K562 (cell line): ENCODE measurements around the gene GALNT12. TPM values are rescaled to one million over a fixed set of nuclear protein-coding genes. Genes with fewer than 3 reads are reported as not detected.

Experiments used
- ATF3 ChIP-seq, 2 experiments: fragments of 450-650 bp in 1 of 2; sonication (generic) in 1 of 2; formaldehyde crosslinking in 1 of 2; IDR thresholded peaks in 1 of 2; conservative IDR thresholded peaks in 1 of 2; 2 replicates each; pipeline versions ENCODE4 v1.6.1 to v1.8.1; 2016 to 2023; ENCODE audit warnings: mild to moderate bottlenecking in 2 of 2, moderate library complexity in 2 of 2, inconsistent platforms in 1 of 2, missing genetic modification reagents in 1 of 2
- CEBPB ChIP-seq: fragments of 450-650 bp; IDR thresholded peaks from 2 replicates; pipeline ENCODE4 v1.6.1; 2016; ENCODE audit warnings: missing genetic modification characterization, missing compliant biosample characterization
- DMBX1 ChIP-seq: fragments of 250-450 bp; sonication (Bioruptor Pico); IDR thresholded peaks from 2 replicates; pipeline ENCODE4 v1.8.0; 2022; ENCODE audit warnings: inconsistent platforms, mild to moderate bottlenecking, moderate library complexity, borderline replicate concordance
- GABPA ChIP-seq: fragments of 200-800 bp; sonication (Bioruptor generic); conservative IDR thresholded peaks from 2 replicates; pipeline ENCODE4 v1.6.1; 2016; ENCODE audit warnings: low read depth, missing genetic modification characterization, missing compliant biosample characterization
- GABPB1 ChIP-seq: sonication (generic); formaldehyde crosslinking; IDR thresholded peaks from 2 replicates; pipeline ENCODE4 v1.8.0; 2022; ENCODE audit warnings: mild to moderate bottlenecking, missing genetic modification reagents
- JUND ChIP-seq, 2 experiments: IDR thresholded peaks; 2 replicates in 1 of 2; 3 replicates in 1 of 2; pipeline ENCODE4 v1.6.1; 2011; ENCODE audit warnings: borderline replicate concordance in 2 of 2, low read depth in 2 of 2, low read length in 2 of 2, improper control_type of control experiment in 1 of 2, missing biosample characterization in 1 of 2, missing genetic modification characterization in 1 of 2, missing genetic modification reagents in 1 of 2
- KLF6 ChIP-seq: fragments of 250-450 bp; sonication (Bioruptor Pico); IDR thresholded peaks from 2 replicates; pipeline ENCODE4 v1.4.0; 2020; ENCODE audit warnings: mild to moderate bottlenecking, moderate library complexity, borderline replicate concordance
- MAFK ChIP-seq: IDR thresholded peaks from 2 replicates; pipeline ENCODE4 v1.6.1; 2011; ENCODE audit warnings: low read length, improper control_type of control experiment
- MTF1 ChIP-seq: fragments of 250-450 bp; sonication (Bioruptor Pico); IDR thresholded peaks from 2 replicates; pipeline ENCODE4 v1.9.0; 2021; ENCODE audit warnings: moderate library complexity, mild to moderate bottlenecking, inconsistent platforms, borderline replicate concordance
- NFATC3 ChIP-seq: fragments of 450-650 bp; IDR thresholded peaks from 2 replicates; pipeline ENCODE4 v1.6.1; 2017; ENCODE audit warnings: mild to moderate bottlenecking
- OTX1 ChIP-seq: fragments of 450-650 bp; formaldehyde crosslinking; IDR thresholded peaks from 2 replicates; pipeline ENCODE4 v1.4.0; 2022; ENCODE audit warnings: mild to moderate bottlenecking
- RBM25 ChIP-seq: fragments of 200-400 bp; formaldehyde crosslinking; IDR thresholded peaks from 2 replicates; pipeline ENCODE4 v1.6.1; 2018; ENCODE audit warnings: low read length, low read depth, moderate library complexity; ENCODE audit not compliant: severe bottlenecking
- SAP30 ChIP-seq: fragments of 200-600 bp; sonication (generic); IDR thresholded peaks from 2 replicates; pipeline ENCODE4 v1.6.1; 2012; ENCODE audit warnings: borderline replicate concordance, low read depth, mild to moderate bottlenecking, moderate library complexity, low read length, control low read depth, inconsistent platforms; ENCODE audit not compliant: insufficient read depth, poor library complexity, severe bottlenecking
- SP2 ChIP-seq: IDR thresholded peaks from 2 replicates; pipeline ENCODE4 v1.6.1; 2011; ENCODE audit warnings: mild to moderate bottlenecking, low read depth, low read length, moderate library complexity; ENCODE audit not compliant: poor library complexity, severe bottlenecking; ENCODE audit errors: extremely low read depth
- STAG1 ChIP-seq: sonication (generic); formaldehyde crosslinking; IDR thresholded peaks from 2 replicates; pipeline ENCODE4 v1.5.0; 2020; ENCODE audit warnings: missing genetic modification reagents, borderline replicate concordance
- TAF7 ChIP-seq: fragments of 450-650 bp; IDR thresholded peaks from 2 replicates; pipeline ENCODE4 v1.6.1; 2016; ENCODE audit warnings: missing genetic modification characterization, missing compliant biosample characterization
- TCF3 ChIP-seq: sonication (generic); formaldehyde crosslinking; IDR thresholded peaks from 2 replicates; pipeline ENCODE4 v1.4.0; 2020; ENCODE audit warnings: mild to moderate bottlenecking, missing genetic modification reagents
- ZKSCAN3 ChIP-seq: fragments of 250-450 bp; sonication (Bioruptor Pico); IDR thresholded peaks from 2 replicates; pipeline ENCODE4 v1.4.0; 2020
- ZNF133 ChIP-seq: fragments of 250-450 bp; sonication (Bioruptor Pico); IDR thresholded peaks from 2 replicates; pipeline ENCODE4 v1.4.0; 2020; ENCODE audit warnings: mild to moderate bottlenecking
- ZNF24 ChIP-seq: fragments of 450-650 bp; IDR thresholded peaks from 2 replicates; pipeline ENCODE4 v1.6.1; 2016
- ZNF589 ChIP-seq: fragments of 200-800 bp; sonication (Bioruptor generic); IDR thresholded peaks from 2 replicates; pipeline ENCODE4 v1.6.1; 2016; ENCODE audit warnings: low read depth, missing genetic modification characterization, missing compliant biosample characterization
- ZNF644 ChIP-seq: fragments of 200-800 bp; sonication (Bioruptor generic); IDR thresholded peaks from 2 replicates; pipeline ENCODE4 v1.6.1; 2016; ENCODE audit warnings: low read depth, missing genetic modification characterization, missing compliant biosample characterization
- ZNF699 ChIP-seq: fragments of 250-450 bp; sonication (Bioruptor Pico); IDR thresholded peaks from 2 replicates; pipeline ENCODE4 v1.8.0; 2021; ENCODE audit warnings: mild to moderate bottlenecking, moderate library complexity; ENCODE audit not compliant: insufficient replicate concordance
- ZNF830 ChIP-seq: fragments of 250-450 bp; sonication (Bioruptor Pico); IDR thresholded peaks from 2 replicates; pipeline ENCODE4 v1.5.0; 2021; ENCODE audit warnings: mild to moderate bottlenecking
- polyA plus RNA-seq, 8 experiments: library from polyadenylated mRNA; depleted of rRNA in 4 of 8; stranded (reverse) in 5 of 8; unstranded in 3 of 8; fragments of >200 nt; fragmentation: Nextera tagmentation in 2 of 8; fragmentation: Illumina TruSeq in 1 of 8; extraction: Ambion mirVana in 2 of 8; extraction: Trizol in 1 of 8; gene quantifications; 2 replicates each; pipeline versions ENCODE4 v1.2.1 to v1.2.3, GENCODE V29; 2011 to 2014; ENCODE audit warnings: inconsistent platforms in 1 of 8, missing spikeins in 1 of 8
- total RNA-seq, 7 experiments: library from RNA; depleted of rRNA in 6 of 7; stranded (reverse); fragments of >200 nt in 6 of 7; fragmentation: Illumina TruSeq in 2 of 7; extraction: Trizol in 2 of 7; gene quantifications; 2 replicates each; pipeline versions ENCODE4 v1.2.1 to v1.2.3, GENCODE V29; 2011 to 2021; ENCODE audit warnings: low replicate concordance in 1 of 7
- TF ChIP-seq, protein P1 (sequence below): fragments of 450-650 bp; formaldehyde crosslinking; IDR thresholded peaks from 2 replicates; pipeline ENCODE4 v1.4.0; 2020; ENCODE audit warnings: mild to moderate bottlenecking, moderate library complexity
- TF ChIP-seq, protein P2 (sequence below): sonication (generic); formaldehyde crosslinking; IDR thresholded peaks from 2 replicates; pipeline ENCODE4 v1.9.0; 2022; ENCODE audit warnings: mild to moderate bottlenecking, missing genetic modification reagents

Gene GALNT12
- total and polyA plus RNA-seq, 9 of the 15 experiments (the other 6 are each of a cell fraction or from before 2014, with no cell fraction given), result 29.7 to 82.9 (median 44.2) TPM

DNA sequence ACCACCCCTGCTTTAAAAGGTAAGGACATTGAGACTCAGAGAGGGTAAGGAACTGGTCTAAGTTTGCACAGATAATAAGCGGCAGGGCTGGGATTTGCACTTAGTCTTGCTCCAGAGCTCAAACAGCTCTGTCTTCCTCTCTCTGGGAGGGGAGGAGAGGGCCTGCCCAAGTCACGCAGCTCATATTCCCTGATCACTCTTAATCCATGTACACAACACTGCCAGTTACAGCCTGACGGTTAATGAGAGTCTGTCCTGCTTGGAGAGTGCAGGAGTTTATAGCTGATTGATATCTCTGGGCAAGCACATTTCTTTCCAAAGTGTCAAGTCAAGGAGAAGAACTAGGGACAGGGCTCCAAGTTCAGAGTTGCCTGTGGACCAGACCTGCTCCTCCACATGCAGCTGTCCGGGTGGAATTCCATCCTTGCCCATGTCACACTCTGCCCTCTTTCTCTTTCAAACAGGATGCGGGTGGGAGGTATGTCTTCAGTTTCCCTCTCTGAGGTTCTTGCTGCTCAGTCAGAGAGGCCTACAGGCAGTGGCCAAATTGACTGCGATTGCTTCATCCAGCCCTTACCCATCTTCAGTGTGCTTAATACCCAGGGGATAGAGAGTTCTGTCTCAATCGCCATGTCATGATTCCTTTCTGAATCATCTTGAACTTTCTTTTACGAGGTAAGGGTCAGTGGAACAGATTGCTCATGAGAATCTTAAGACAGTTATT, 54.5 kb downstream of the GALNT12 start (continued):
- TF ChIP-seq JUND (IDR thresholded peaks at IDR 0.05; ENCODE audit: borderline replicate concordance, low read depth, low read length) (no peak), JUND (tag; IDR thresholded peaks at IDR 0.05; ENCODE audit: borderline replicate concordance, low read depth, low read length) (peak; percentile 16; the same call in 1 of the 3 replicates), ZNF24 (no peak), ZNF133 (CRISPR knock-in tag) (no peak), RBM25 (peak; percentile 68), ZNF644 (tag) (no peak), ZNF589 (CRISPR knock-in tag) (peak; percentile 54; the same call in 1 of the 2 replicates), DMBX1 (0 out of 2 replicates have a peak, but pooled peaks have one; percentile 18), OTX1 (no peak), MAFK (no peak), ZNF699 (no peak), GABPB1 (CRISPR knock-in tag) (no peak), STAG1 (no peak), TAF7 (tag) (no peak), ZKSCAN3 (CRISPR knock-in tag) (no peak), MTF1 (CRISPR knock-in tag) (no peak), NFATC3 (no peak), GABPA (tag) (no peak), ZNF830 (CRISPR knock-in tag) (no peak), ATF3 (IDR thresholded peaks at IDR 0.05) (0 out of 2 replicates have a peak, but pooled peaks have one; percentile 17), ATF3 (CRISPR knock-in tag; conservative IDR thresholded peaks at IDR 0.05) (no peak), CEBPB (peak; percentile 61), SP2 (no peak), SAP30 (no peak), KLF6 (no peak), TCF3 (CRISPR knock-in tag) (no peak)
- TF ChIP-seq, protein P1, sequence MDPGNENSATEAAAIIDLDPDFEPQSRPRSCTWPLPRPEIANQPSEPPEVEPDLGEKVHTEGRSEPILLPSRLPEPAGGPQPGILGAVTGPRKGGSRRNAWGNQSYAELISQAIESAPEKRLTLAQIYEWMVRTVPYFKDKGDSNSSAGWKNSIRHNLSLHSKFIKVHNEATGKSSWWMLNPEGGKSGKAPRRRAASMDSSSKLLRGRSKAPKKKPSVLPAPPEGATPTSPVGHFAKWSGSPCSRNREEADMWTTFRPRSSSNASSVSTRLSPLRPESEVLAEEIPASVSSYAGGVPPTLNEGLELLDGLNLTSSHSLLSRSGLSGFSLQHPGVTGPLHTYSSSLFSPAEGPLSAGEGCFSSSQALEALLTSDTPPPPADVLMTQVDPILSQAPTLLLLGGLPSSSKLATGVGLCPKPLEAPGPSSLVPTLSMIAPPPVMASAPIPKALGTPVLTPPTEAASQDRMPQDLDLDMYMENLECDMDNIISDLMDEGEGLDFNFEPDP (CRISPR knock-in tag), result no peak
- TF ChIP-seq, protein P2, sequence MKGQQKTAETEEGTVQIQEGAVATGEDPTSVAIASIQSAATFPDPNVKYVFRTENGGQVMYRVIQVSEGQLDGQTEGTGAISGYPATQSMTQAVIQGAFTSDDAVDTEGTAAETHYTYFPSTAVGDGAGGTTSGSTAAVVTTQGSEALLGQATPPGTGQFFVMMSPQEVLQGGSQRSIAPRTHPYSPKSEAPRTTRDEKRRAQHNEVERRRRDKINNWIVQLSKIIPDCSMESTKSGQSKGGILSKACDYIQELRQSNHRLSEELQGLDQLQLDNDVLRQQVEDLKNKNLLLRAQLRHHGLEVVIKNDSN (CRISPR knock-in tag), result no peak
